ENCODE measurements around the gene RANBP3.
"Not testable (repeated sequence)": the region's sequence is repeated elsewhere in the genome, so short reads cannot be mapped to it uniquely, and the experiment has no call there.

The RANBP3 gene

DNA sequence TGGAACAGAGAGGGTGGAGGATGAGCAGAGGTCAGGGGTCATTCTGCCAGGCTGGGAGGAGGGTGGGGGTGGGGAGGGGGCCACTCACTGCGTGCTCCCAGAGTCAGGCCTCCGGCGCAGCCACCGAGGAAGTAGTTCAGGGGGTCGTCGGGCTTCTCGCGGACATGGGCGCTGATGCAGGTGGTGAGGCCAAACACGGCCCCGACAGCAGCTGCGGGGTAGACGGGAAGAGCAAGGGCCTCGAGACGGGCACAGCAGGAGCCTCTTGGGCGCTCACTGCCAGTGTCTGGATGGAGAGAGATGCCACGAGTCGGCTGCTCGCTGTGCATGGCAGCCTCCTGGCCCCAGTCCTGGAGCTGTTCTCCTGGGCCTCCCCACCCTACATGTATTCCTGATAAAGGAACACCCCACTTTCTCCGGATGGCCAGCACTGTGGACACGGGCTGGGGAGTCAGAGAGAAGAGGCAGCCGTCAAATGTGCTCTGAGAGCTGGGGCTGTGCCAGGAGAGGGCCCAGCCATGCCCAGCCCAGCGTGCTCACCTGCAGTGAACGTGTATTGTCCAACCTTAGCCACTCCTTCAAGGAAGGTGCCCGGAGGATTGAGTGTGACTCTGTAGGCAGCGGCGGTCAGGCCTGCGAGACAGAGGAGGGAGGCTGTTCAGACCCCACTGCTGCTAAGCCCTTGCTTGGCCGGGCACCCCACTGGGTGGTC lies 81.4 kb downstream of the RANBP3 start:
- DNase-seq: no peak

- DNase-seq: no peak
These were observed 82.0 kb downstream of the RANBP3 start for GRCh38 chr19:5895890-5896289.

DNA sequence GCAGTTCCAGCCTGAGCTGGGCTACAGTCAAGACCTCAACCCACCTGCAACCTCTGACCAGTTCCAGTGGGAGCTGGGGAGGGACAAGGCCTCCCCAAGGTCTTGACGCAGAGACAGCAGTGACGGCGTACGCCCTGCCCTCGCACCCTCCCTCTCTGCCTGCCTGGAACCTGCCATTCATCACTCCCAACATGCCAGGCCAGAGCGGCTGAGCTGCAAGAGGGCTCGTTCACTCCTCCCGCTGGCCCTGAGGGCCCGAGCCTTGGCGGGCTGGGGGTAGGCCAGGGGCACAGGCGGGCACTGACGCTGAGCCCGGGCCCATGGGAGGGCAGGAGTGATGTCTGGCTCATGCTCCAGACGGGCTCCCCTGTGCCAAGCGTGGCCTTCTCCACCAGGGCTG lies 82.5 kb downstream of the RANBP3 start:
- DNase-seq: no peak

GRCh38 chr19:5894704-5895349 lies 83.1 kb downstream of the RANBP3 start:
- DNase-seq: no peak

GRCh38 chr19:5893907-5894703 lies 83.8 kb downstream of the RANBP3 start:
- no peak for DNase-seq

DNA sequence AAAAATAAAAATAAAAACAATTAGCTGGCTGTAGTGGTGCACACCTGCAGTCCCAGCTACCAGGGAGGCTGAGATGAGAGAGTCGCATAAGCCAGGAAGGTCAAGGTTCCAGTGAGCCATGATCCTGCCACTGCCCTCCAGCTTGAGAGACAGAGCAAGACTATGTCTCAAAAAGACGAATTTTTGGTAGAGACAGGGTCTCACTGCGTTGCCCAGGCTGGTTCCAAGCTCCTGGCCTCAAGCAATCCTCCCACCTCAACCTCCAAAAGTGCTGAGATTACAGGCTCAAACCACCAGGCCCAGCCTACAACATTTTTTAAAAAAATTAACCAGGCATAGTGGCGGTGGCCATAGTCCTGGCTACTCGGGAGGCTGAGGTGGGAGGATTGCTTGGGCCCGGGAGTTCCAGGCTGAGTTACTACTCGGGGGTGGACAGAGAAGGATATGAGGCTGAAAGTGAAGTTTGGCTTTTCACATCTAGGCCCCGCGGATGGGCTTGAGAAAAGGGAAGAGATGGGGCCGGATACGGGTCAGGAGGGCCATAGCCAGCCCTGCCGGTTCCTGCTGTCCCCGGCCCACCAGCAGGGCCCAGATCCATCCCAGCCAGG lies 84.5 kb downstream of the RANBP3 start:
- DNase-seq: no peak

DNA sequence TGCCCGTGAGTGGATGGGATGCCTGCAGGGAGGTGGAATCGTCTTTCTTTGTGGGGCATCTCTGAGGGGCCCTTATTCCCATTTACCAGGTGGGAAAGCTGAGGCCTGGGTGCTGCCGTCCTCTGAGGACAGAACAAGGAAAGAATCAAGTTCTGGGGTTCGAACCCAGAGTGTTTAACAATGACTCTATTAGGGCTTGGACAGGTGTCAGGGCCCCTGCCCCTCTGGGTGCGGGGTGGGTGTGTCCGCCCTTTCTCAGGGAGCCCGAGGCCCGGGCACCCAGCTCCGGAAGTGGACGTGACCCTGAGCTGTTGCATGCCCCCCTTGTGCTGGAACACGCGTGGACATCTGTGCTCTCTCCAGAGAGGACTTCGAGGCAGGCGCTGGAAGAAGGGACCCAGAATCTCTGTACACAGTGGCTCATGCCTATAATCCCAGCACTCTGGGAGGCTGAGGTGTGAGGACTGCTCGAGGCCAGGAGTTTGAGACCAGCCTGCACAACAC lies 85.1 kb downstream of the RANBP3 start:
- DNase-seq: no peak

DNA sequence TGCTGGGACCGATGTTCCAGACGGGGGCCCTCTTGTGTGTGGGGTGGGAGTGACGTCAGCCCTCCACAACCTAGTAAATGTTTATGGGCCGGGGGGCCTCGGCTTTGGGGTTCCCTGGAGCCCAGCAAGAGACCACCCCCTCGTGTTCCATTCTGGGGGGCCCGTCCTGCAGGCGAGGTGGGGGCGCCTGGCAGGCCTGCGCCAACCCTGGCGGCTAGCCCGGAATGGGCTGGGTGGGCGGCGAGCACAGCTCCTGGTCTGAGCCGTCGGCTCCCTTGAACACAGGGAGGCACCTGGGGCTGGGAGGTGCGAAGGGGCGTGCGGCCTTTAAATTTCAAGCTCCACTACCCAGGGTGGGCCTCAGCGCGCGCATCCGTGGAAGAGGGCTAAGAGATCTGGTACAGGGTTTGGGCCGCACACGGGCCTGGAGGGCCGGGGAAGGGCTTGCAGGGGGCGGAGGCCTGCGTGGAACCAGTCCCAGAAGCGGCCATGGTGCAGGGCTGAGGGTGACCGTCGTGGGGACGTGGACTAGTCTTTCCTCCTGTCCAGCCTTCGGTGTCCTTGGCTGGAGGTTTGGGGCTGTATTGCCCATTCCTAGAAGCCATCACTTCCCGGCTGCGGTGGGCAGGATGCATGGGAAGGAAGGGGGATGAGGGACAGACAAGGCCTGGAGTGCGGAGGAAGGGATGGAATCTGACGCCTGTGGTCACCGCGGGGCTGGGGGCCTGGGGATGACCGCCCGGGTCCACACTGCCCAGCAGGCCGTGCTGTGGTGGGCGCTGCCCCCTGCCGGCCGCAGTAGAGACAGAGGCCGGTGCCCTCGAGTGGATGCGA lies 85.8 kb downstream of the RANBP3 start:
- no peak for DNase-seq

GRCh38 chr19:5891572-5891937 lies 86.4 kb downstream of the RANBP3 start:
- no peak for DNase-seq

DNA sequence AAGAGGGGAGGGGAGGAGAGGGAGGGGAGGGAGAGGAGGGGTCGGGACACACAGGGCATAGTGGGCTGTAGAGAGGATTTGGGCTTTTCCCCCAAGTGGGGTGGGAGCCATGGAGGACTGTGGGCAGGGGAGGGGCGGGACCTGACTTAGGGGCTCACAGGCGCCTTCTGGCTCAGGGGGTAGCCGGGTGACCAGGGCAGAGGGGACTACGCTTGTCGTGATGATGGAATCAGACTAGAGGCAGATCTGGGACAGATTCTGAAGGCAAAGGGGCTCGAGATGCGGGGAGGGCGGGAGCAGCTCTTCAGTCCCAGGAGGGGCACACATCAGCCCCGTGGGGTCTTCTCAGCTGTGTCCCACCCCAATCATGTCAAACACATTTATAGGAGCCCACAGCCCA lies 87.8 kb downstream of the RANBP3 start:
- no peak for DNase-seq

GRCh38 chr19:5889288-5889971 lies 88.5 kb downstream of the RANBP3 start:
- DNase-seq: no peak

GRCh38 chr19:5884065-5884811 lies 93.7 kb downstream of the RANBP3 start:
- not testable (repeated sequence) for DNase-seq

- not testable (repeated sequence) for DNase-seq
These were observed 94.6 kb downstream of the RANBP3 start for GRCh38 chr19:5883157-5883873.

- no peak for DNase-seq
These were observed 95.4 kb downstream of the RANBP3 start for GRCh38 chr19:5882421-5882968.

- DNase-seq: peak; percentile 32
These were observed 96.2 kb downstream of the RANBP3 start for GRCh38 chr19:5881543-5882299.

GRCh38 chr19:5880604-5881078 lies 97.3 kb downstream of the RANBP3 start:
- no peak for DNase-seq

- DNase-seq: no peak
These were observed 97.7 kb downstream of the RANBP3 start for GRCh38 chr19:5880196-5880595.

GRCh38 chr19:5877882-5878281 lies 100.1 kb downstream of the RANBP3 start:
- no peak for DNase-seq

GRCh38 chr19:5877427-5877826 lies 100.5 kb downstream of the RANBP3 start:
- no peak for DNase-seq

All from NCI-H2107 (cell line).